Measurements from ENCODE around the gene PDE7B.

Gene PDE7B

GRCh38 chr6:135830452-135830881 lies 21.0 kb upstream of the PDE7B start (continued):
- TF ChIP-seq ZNF600 (tag by site-specific recombination; IDR thresholded peaks at IDR 0.05) = no peak

DNA sequence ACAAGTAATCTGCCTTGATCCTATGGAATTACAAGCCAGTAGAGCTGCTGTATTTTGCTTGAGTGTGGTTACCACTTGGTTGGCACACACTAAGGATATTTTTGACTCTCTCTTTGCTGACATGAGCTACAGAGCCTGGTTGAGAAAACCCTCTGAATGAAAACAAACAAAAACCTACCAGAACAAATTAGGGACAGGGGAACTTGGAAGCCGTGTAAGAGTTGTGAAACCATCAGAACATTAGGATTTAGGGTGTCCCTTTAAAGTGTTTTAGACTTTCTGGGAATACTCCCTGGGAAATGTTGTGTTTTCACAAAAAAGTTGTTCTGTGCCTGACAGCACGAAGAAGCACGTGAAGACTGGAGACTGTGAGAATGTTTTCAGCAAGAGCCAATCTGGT lies 20.5 kb upstream of the PDE7B start:
- Histone ChIP-seq H3K4me1 (ENCODE audit: control insufficient read depth, insufficient read depth, low read length) (no peaks in the 10 kb centered on the region), H3K9me3 (ENCODE audit: control insufficient read depth, insufficient read depth, low read depth, low read length) (no peaks in the 10 kb centered on the region), H3K27ac (ENCODE audit: extremely low read depth, low read depth, low read length) (no peak overlapping the region), H3K4me3 (ENCODE audit: low read depth, low read length) (no peak overlapping the region), H3K36me3 (ENCODE audit: control insufficient read depth in 2 of 2, insufficient read depth in 1 of 2, low read length in 2 of 2) (no peaks in the 10 kb centered on the region)
- CTCF ChIA-PET = interaction anchor here (0.5 kb wide), 1 partner anchor 49 kb away, joined by 3 read pairs; no protein-coding TSS in a partner anchor
- TF ChIP-seq ZSCAN16 (tag by site-specific recombination; IDR thresholded peaks at IDR 0.05) = no peak
- no peak for TF ChIP-seq GLI2 (tag by site-specific recombination; IDR thresholded peaks at IDR 0.05; ENCODE audit: borderline replicate concordance, low read depth)
- no peak for TF ChIP-seq FEZF1 (tag by site-specific recombination; IDR thresholded peaks at IDR 0.05)
- no peak for TF ChIP-seq ZNF202 (tag by site-specific recombination; IDR thresholded peaks at IDR 0.05; ENCODE audit: borderline replicate concordance)
- no peak for TF ChIP-seq ZNF404 (tag by site-specific recombination; IDR thresholded peaks at IDR 0.05)
- no peak for TF ChIP-seq ZNF398 (tag by site-specific recombination; IDR thresholded peaks at IDR 0.05)
- no peak for TF ChIP-seq ZNF639 (tag by site-specific recombination; IDR thresholded peaks at IDR 0.05)
- no peak for TF ChIP-seq ZFP3 (tag by site-specific recombination; IDR thresholded peaks at IDR 0.05; ENCODE audit: low read depth)
- TF ChIP-seq ZNF600 (tag by site-specific recombination; IDR thresholded peaks at IDR 0.05) = no peak
- no peak for TF ChIP-seq ZFHX2 (tag by site-specific recombination; conservative IDR thresholded peaks at IDR 0.05)
- TF ChIP-seq TSHZ1 (tag by site-specific recombination; IDR thresholded peaks at IDR 0.05; ENCODE audit: borderline replicate concordance) = no peak
- TF ChIP-seq PRDM1 (tag by site-specific recombination; IDR thresholded peaks at IDR 0.05) = no peak
- TF ChIP-seq ZNF16 (tag by site-specific recombination; IDR thresholded peaks at IDR 0.05; ENCODE audit: low read depth) = no peak
- no peak for TF ChIP-seq ZNF837 (tag by site-specific recombination; IDR thresholded peaks at IDR 0.05)
- TF ChIP-seq IKZF3 (tag by site-specific recombination; IDR thresholded peaks at IDR 0.05) = no peak
- TF ChIP-seq ZSCAN18 (tag by site-specific recombination; IDR thresholded peaks at IDR 0.05) = no peak
- POLR2A ChIA-PET = no interaction called here

All from HEK293 (cell line).